ENCODE measurements around the gene NFAM1. TPM values are rescaled to one million over a fixed set of nuclear protein-coding genes. Genes with fewer than 3 reads are reported as not detected.

NFAM1 gene
- total and polyA plus RNA-seq, 2 experiments from 2014 or later, result not detected

DNA sequence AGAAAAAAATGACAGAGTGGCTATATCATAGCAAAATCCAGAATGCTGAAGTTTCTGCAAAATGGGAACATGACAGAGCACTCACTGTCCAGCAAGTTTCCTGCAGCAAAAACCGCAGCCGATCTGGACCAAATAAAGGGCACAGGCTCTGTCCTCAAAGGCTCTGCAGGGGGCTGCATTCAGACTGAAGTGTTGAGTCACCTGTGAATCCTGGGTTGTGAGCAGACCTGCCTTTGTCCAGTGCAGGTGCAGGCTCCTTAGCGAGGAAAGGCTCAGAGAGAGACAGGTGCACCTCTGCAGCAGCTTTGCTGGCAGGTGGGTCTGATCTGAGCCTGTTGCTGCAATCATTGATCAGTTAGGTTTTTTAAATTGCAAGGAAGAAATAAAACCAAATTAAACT is 29.3 kb upstream of the NFAM1 start:
- Histone ChIP-seq H3K9me3 (ENCODE audit: low read depth) (no peaks in the 10 kb centered on the region), H3K79me2 (ENCODE audit: insufficient read depth) (no peaks in the 10 kb centered on the region), H3K4me2 (ENCODE audit: unreplicated experiment) (no peak overlapping the region), H2AFZ (no peak overlapping the region), H3K9ac (no peak overlapping the region), H3K27ac (no peak overlapping the region), H3K4me3 (no peak overlapping the region), H3K27me3 (replicated peaks; ENCODE audit: insufficient read depth) (peaks cover 63% of the 10 kb centered on the region), H3K4me1 (ENCODE audit: insufficient read depth) (no peaks in the 10 kb centered on the region), H3F3A (ENCODE audit: insufficient read depth) (no peaks in the 10 kb centered on the region), H4K20me1 (ENCODE audit: insufficient read depth) (no peaks in the 10 kb centered on the region), H3K36me3 (ENCODE audit: low read depth) (no peaks in the 10 kb centered on the region), H3K9me2 (ENCODE audit: insufficient read depth) (no peaks in the 10 kb centered on the region)
- WGBS, 2 experiments (ENCODE audit: low coverage in 1 of 2, low lambda C conversion rate in 2 of 2, missing lambda C conversion rate in 2 of 2), result 67 to 71% methylated on average over 3 of the region's 3 CpGs
- DNase-seq, result no peak
- TF ChIP-seq EZH2 (IDR thresholded peaks at IDR 0.05; ENCODE audit: insufficient read depth, poor library complexity, severe bottlenecking) (no peak), EZH2phosphoT487 (IDR thresholded peaks at IDR 0.05; ENCODE audit: insufficient read depth, low read depth) (no peak)
- in situ Hi-C loops (cut with MboI), result no loop called here

DNA sequence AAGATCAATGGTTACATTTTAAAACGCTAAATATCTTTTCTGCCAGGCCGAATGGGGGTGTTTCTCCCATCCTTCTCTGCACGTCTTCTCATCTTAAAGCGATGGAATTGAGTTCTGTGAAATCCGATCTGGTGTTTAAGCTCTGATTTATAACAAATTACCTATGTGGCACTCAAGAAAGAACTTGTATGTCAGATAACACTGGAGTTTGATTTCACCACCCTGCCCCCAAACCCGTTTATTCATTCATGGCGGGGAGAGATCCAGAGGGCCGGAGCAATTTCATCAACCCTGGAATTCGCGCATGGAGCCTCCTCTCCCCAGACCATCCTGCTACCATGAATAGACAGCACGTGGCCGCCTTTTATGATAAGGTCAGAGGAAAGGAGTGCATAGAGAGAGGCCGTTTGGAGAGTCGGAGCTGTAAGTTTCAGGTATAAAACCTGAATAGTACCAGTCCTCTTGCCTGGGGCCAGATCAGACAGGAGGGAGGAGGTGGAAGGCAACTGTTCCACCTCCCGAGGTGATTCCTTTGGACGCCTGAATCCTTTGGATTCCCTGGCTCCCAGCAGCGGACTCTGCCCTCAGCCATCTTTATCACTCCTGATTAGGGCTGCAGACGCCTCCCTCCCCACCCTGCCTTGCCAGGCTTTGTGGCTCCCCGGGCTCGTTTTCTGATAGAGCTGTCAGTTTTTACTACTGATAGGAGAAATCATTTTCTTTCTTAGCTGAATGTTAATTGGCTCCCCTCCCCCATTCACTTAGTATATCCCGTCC is 27.3 kb upstream of the NFAM1 start:
- H3K79me2 ChIP-seq (ENCODE audit: insufficient read depth), result no peaks in the 10 kb centered on the region
- DNase-seq, result no peak
- in situ Hi-C loops (cut with MboI), result loop anchor here (10.0 kb wide), 1 partner anchor 495 kb away; the partner anchor contains the start of gene SEPTIN3
- no peaks in the 10 kb centered on the region for H3K9me2 ChIP-seq (ENCODE audit: insufficient read depth)
- H3K4me1 ChIP-seq (ENCODE audit: insufficient read depth), result no peaks in the 10 kb centered on the region
- no peak for TF ChIP-seq EZH2 (IDR thresholded peaks at IDR 0.05; ENCODE audit: insufficient read depth, poor library complexity, severe bottlenecking)
- TF ChIP-seq EZH2phosphoT487 (IDR thresholded peaks at IDR 0.05; ENCODE audit: insufficient read depth, low read depth), result no peak
- WGBS, 2 experiments (ENCODE audit: low coverage in 1 of 2, low lambda C conversion rate in 2 of 2, missing lambda C conversion rate in 2 of 2), result 5% methylated on average over 21 of the region's 21 CpGs
- H3K9ac ChIP-seq, result no peak overlapping the region
- H3K9me3 ChIP-seq (ENCODE audit: low read depth), result no peaks in the 10 kb centered on the region
- H3K36me3 ChIP-seq (ENCODE audit: low read depth), result no peaks in the 10 kb centered on the region
- no peak overlapping the region for H3K4me2 ChIP-seq (ENCODE audit: unreplicated experiment)
- no peak overlapping the region for H2AFZ ChIP-seq
- H4K20me1 ChIP-seq (ENCODE audit: insufficient read depth), result no peaks in the 10 kb centered on the region
- no peaks in the 10 kb centered on the region for H3F3A ChIP-seq (ENCODE audit: insufficient read depth)
- H3K27ac ChIP-seq, result no peak overlapping the region
- H3K27me3 ChIP-seq (replicated peaks; ENCODE audit: insufficient read depth), result peaks cover 64% of the 10 kb centered on the region
- no peak overlapping the region for H3K4me3 ChIP-seq

DNA sequence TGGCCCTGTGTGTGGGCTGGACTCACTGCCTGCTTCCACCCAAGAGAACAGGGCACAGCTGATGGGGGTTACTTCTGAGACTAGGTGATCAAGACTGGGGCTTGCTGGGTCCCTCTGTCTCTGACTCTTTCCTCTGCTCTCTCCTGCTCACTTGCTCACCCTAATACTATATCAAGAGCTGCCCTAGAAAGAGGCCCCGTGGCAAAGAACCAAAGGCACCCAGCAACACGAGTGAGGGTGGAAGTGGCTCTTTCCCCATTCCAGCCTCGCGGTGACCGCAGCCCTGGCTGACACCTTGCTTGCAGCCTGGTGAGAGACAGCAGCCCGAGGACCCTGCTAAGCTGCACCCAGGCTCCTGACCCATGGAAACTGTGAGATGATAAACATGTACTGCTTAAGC is 20.7 kb upstream of the NFAM1 start:
- Histone ChIP-seq H4K20me1 (ENCODE audit: insufficient read depth) (no peaks in the 10 kb centered on the region), H3K36me3 (ENCODE audit: low read depth) (no peaks in the 10 kb centered on the region), H3K9ac (no peak overlapping the region), H3K4me2 (ENCODE audit: unreplicated experiment) (no peak overlapping the region), H3K9me2 (ENCODE audit: insufficient read depth) (no peaks in the 10 kb centered on the region), H3K4me1 (ENCODE audit: insufficient read depth) (no peaks in the 10 kb centered on the region), H3K27ac (no peak overlapping the region), H3K4me3 (no peak overlapping the region), H3K27me3 (replicated peaks; ENCODE audit: insufficient read depth) (peaks cover 19% of the 10 kb centered on the region), H2AFZ (no peak overlapping the region), H3F3A (ENCODE audit: insufficient read depth) (no peaks in the 10 kb centered on the region), H3K9me3 (ENCODE audit: low read depth) (no peaks in the 10 kb centered on the region), H3K79me2 (ENCODE audit: insufficient read depth) (no peaks in the 10 kb centered on the region)
- TF ChIP-seq EZH2 (IDR thresholded peaks at IDR 0.05; ENCODE audit: insufficient read depth, poor library complexity, severe bottlenecking) (no peak), EZH2phosphoT487 (IDR thresholded peaks at IDR 0.05; ENCODE audit: insufficient read depth, low read depth) (no peak)
- in situ Hi-C loops (cut with MboI), result loop anchor here (10.0 kb wide), 1 partner anchor 488 kb away; the partner anchor contains the start of gene SEPTIN3
- 44 to 53% methylated on average over 6 of the region's 6 CpGs for WGBS, 2 experiments (ENCODE audit: low coverage in 1 of 2, low lambda C conversion rate in 2 of 2, missing lambda C conversion rate in 2 of 2)
- no peak for DNase-seq

DNA sequence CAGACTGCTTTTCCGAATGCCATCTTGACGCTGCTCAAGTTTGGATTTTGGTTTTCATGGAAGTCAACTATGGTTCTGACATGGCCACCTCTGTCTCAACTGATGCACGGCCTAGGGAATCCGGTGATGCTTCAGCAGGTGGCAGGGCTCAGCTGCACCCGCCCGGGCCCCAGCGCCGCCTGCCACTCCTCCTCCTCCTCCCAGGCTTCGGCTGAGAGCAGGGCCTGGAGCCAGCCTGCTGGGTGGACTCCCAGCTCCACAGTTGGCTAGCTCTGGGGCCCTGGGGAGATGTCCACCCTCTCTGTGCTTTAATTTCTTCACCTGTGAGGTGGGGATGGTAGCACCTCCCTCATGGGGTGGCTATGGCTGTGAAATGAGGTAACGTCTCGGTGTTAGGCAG is 20.3 kb upstream of the NFAM1 start:
- Histone ChIP-seq H3K79me2 (ENCODE audit: insufficient read depth) (no peaks in the 10 kb centered on the region), H3K4me3 (no peak overlapping the region), H3K9me2 (ENCODE audit: insufficient read depth) (no peaks in the 10 kb centered on the region), H3K9me3 (ENCODE audit: low read depth) (no peaks in the 10 kb centered on the region), H3K27me3 (replicated peaks; ENCODE audit: insufficient read depth) (peaks cover 19% of the 10 kb centered on the region), H4K20me1 (ENCODE audit: insufficient read depth) (no peaks in the 10 kb centered on the region), H3K4me2 (ENCODE audit: unreplicated experiment) (no peak overlapping the region), H3K36me3 (ENCODE audit: low read depth) (no peaks in the 10 kb centered on the region), H2AFZ (no peak overlapping the region), H3K4me1 (ENCODE audit: insufficient read depth) (no peaks in the 10 kb centered on the region), H3F3A (ENCODE audit: insufficient read depth) (no peaks in the 10 kb centered on the region), H3K27ac (no peak overlapping the region), H3K9ac (no peak overlapping the region)
- DNase-seq, result no peak
- in situ Hi-C loops (cut with MboI), result loop anchor here (10.0 kb wide), 1 partner anchor 488 kb away; the partner anchor contains the start of gene SEPTIN3
- 52 to 63% methylated on average over 10 to 11 of the region's 11 CpGs for WGBS, 2 experiments (ENCODE audit: low coverage in 1 of 2, low lambda C conversion rate in 2 of 2, missing lambda C conversion rate in 2 of 2)
- TF ChIP-seq EZH2 (IDR thresholded peaks at IDR 0.05; ENCODE audit: insufficient read depth, poor library complexity, severe bottlenecking) (no peak), EZH2phosphoT487 (IDR thresholded peaks at IDR 0.05; ENCODE audit: insufficient read depth, low read depth) (no peak)
